Suppressor macrophage (primary cell): ENCODE results near the gene LRP3.
A peak's percentile ranks its signal among the peaks of the same experiment; 100 is the strongest.

ENCODE experiments used
- DNase-seq, 4 experiments: peaks; one replicate each; pipeline ENCODE4 v3.0.0-alpha.2; 2020 to 2022

The LRP3 gene

DNA sequence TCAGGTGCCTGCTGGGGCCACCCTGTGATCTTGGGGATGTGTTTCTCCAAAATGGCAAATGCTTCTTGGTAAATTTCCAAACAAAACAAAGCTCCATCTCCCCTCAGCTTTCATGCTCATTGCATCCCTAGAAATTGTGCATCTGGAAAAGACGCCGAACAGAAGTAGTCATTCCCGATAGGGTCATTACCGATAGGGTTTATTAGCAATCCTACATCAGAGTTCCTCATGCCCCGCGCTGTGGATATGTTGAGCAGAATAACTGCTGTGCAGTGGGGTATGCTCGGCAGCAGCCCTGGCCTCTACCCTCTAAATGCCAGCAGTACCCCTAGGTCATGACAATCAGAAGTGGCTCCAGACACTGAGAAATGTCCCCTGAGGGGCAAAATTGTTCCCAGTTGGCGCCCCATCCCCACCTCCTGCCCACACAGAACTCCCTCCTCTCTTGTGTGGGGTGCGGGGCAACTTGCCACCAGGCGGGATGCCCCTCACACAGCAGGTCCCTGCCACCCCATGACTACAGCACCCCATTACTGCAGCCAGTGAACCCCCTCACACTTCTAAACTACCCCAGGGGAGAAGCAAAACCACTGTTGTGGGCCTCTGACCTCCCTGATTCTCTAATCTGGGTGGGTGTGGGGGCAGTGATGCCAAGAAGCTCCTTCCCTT lies 44.5 kb downstream of the LRP3 start:
- DNase-seq: no peak

DNA sequence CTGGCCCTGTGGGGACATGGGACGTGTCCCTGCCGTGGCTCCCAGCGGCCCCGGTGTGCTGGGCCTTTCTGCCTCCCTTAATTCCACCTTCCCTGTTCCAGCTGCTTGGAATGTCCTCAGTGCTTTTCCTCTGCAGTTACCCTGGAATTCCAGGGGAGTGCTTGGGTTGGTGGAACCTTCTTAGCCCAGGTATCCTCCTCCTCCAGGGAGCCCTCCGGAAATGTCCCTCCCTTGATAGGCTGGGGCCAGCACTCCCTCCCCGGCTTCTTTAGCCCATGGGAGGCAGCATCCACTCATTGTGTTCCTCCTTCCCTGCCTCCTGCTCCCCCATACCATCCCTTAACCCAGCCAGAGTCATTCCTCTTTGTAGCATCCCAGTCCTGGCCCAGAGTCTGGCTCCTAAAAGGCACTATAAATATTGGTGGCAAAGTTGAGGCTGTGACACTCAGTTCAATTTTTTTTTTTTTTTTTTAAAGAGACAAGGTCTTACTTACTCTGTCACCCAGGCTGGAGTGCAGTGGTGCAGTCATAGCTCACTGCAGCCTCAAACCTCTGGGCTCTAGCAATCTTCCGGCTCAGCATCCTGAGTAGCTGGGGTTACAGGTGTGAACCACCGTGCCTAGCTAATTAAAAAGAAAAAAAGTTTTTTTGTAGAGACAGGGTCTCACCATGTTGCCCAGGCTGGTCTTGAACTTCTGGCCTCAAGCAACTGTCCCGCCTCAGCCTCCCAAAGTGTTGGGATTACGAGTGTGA lies 45.3 kb downstream of the LRP3 start:
- no peak for DNase-seq

DNA sequence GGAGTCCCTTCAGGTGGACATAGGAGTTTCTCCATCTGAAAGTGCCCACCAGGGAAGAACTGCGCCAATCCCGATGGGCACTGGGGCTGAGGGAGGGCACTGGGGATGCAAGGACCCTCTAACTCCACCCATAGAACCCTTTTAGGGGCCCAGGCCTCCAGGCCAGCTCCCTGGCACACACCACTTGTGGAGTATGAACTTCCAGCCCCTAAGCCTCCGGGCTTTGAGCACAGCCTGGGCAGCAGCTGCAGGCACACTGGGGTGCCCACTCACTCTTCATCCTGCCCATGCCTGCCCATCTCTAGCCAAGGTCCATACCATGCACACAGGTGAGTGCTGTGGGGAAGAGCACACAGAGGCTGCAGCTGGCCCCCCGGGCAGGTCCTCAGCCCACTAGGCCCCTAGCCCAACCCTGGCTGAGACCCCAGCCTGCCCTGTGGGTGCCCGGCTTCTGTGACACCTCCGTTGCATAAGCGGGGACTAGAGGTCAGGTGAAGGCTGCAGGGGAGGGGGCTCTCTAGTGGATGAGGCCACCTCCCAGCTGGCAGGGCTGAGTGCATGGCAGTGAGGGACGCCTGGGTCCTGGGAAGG lies 46.1 kb downstream of the LRP3 start:
- no peak for DNase-seq

DNA sequence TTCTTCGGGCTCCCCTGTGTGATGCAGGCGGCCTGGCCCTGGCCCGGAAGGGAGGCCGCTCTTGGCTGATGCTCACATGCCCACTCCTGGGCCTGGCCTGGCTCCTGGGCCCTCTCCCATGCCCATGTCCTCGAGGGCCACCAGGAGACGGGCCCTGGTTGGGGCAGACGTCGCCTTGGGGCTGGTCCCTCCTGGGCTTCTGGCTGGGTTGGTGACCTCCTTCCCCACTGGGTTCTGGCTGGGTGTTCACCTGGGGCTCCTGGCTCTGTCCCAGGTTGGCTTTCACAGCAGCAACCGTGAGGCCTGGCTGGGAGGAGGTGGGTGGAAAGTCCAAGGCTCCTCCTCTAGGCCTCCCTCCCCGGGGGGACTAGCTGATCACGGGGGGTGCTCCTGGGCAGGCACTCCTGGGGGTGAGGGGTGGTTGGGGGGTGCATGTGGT lies 47.0 kb downstream of the LRP3 start:
- DNase-seq: no peak

DNA sequence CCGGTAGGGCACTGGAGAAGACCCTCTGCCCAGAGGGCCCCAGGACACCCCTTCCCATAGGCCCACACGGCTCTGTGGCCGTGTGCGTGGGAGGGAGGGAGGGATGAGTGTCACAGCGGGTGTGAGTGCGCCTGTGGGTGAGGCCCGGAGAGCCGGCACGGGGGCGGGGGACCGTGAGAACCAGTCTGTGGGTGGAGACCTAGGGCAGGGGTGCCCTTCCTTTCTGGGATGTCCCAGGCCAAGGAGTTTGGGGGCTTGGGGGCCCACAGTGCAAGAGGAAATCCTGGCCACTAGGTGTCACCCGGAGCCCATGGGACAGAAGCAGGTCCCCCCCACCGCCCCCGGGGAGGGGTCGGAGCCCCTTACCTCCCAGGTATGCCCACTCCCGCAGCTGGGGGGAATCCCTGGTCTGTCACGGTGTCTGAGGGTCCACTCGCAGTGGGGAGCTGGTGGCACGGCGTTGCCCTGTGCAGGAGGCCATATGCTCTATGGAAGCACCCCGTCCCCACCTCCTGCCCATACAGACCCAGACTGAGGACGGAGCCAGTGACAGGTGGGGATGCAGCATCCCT lies 47.5 kb downstream of the LRP3 start:
- peak; percentile 57 to 78 (median 68) for DNase-seq

DNA sequence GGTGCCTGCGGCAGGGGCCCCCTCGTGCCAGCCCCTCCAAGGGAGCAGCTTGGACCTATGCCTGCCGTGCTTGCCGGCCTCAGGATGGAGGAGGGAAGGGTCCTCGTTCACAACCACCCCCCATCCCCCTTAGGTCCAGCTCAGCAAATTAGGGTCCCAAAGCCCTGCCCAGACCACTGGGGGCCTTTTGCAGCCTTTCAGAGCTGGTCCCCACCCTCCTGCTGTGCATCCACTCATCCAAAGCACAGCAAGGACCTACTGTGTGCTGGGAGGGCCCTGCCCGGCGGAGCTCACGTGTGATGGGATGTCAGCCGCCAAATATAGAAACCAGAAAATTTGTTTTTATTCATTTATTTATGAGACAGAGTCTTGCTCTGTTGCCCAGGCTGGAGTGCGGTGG lies 48.0 kb downstream of the LRP3 start:
- DNase-seq: no peak

DNA sequence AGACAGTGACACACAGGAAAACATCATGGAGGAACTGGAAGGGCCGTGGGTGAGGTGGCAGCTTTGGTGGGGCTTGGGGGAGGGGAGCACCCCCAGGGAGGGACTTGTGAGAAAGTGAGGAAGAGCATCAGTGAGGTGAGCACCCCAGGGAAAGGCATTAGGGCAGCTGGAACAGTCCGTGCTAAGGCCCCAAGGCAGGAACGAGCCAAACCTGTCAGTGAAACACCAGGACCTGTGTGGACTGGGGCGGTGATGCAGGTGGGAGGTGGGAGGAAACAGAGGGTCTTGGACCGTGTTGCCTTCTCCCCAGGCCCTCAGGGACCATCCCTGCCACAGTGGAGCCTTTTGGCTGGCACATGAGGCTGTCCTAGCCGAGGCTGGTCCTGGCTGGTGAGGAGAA lies 48.8 kb downstream of the LRP3 start:
- no peak for DNase-seq

DNA sequence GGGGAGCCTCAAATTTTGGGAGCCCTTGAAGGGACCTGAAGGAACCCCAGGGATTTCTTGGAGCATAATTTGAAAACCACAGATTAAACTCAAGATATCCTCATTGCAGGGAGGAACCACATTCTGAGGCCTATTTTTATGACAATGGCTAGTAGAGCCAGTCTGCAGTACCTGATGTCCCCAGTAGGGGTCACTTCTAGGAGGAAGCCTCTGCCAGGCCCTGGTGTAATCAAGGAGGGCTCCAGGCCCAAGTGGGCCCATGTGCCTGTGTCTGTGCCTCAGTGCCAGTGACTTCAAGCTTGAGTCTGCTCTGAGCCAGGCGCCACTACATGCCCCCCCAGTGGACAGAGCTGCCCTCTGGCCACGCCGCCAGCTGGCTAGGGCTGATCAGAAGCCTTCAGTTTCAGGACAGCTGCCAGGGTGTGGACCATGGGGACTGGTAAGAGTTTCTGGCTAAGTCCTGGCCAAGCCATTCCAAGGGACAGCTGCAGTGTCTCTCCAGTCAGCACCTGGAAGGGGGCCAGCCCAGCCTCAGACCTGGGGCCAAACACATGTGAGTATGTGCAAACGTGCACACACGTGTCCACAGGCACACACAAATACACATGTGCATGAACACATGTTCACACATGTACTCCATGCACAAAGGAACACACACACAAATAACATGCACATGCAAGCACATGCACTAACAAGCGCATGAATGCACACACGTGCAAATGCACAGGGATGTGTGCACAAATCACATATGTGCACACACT lies 52.0 kb downstream of the LRP3 start:
- peak; percentile 38 to 57 (median 42) for DNase-seq

DNA sequence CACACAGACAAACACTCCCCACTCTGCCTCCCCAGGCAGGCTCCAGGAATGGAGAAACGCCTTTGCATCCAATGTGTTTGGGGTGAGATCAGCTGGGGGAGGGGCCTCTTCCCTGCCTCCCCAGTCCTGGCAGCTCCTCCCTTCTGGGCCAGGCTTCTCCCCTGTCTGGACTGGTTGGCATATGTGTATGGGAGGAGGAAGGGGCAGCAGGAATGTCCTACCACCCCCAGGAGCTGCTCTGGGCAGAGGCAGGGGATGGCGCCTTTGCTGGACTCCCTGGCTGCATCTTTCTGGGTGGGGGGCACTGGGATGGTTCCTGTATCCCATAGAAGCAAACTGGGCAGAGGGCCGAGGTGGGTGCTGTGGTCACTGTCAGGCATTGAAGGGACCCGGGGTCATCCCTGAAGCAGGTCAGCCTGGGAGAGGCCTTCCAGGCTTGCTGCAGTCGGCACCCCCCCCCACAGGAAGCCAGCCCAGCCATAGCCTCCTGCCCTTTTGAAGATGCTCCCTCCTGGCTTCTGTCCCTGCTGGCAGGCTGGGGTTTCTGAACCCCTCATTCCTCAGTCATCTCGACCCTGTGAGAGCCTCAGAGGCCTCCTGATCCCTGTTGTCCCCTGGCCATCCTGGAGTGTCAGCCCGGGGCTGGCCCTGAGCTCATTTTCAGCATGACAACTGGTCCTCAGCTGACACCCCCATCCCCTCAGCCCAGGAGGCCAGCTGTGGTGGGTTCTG lies 52.7 kb downstream of the LRP3 start:
- DNase-seq: peak in 1 of 4 experiments; percentile 49

DNA sequence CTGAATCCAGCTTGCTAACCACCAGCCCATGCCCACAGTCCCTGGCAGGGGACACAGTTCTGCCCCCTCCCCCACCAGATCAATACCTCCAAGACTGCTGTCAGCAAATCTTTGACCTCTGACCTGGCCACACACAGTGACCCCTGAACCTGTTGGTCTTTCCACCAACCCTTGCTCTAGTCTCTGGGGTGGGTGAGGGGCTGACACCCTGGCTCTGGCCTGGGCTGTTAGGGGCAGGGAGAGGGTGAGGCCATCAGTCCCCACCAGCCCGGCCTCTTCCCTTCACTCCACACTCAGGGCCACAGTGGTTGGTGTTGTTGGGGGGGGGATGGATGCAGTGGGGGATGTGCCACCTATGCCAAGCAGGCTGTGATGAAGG lies 53.3 kb downstream of the LRP3 start:
- no peak for DNase-seq

DNA sequence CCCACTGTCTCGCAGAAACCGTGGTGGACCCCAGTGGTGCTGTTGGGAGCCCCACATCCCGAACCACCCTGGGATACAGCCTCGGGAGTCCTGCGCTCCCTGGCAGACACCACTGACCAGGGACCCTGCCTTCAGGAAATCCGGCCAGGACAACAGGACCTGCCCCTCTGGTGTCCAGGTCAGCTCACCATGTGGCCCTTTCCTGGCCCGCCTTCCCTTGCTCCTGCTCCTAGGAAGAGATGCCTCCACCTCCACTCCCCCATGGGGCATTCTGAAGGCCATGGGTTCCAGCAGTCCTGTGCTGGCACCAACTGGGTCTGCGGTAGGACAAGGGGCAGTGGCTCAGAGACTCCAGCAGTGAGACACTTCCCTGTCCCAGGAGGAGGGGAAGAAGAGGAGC lies 54.0 kb downstream of the LRP3 start:
- peak in 1 of 4 experiments; percentile 25 for DNase-seq

DNA sequence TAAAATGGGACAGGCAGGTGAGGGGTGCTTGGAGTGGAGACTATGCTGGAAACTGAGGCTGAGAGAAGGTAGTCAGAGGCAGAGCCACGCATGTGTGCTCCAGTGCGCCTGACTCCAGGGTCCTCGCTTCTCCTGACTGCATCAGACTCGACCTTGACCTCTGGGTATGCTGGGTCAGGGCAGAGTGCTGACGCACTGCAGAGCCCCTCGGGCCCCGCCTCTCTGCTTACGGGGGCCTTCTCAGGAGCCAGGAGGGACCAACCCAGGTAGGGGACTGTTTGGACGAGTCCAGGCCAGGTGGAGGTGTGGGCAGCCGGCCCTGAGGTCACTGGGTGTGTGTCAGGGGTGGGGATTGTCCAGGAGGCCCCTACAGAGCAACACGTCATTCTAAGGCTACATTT lies 54.4 kb downstream of the LRP3 start:
- no peak for DNase-seq

DNA sequence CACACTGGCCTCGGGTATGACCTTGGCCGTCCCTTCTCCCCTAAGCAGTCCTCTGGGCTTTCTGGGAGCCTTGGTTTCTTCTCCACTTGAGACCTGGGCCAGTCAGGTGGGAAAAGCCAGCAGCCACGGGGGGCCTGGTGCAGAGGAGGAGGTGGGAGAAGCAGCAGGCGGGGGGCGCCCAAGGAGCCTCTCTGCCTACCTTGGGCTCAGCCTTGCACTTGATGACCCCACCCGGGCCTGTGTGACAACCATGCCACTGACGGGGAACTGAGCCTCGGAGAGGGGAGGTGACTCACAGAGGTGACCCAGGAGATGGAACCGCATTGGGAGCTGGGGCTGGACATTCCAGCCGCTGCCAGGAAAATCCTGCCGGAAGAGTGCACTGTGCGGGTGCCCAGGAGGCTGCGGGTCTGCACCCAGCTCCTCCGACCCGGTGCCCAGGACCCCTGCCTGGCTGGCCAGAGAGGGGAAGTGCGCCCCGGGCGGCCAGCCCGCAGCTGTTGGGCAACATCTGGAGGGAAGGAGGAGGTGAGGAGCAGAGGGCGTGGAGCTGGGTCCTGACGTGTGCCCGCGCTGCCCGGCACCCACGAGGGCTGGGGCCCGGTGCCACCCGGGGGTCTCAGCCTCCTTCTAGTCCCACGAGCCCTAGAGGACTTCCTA lies 55.0 kb downstream of the LRP3 start:
- peak; percentile 76 to 91 (median 88) for DNase-seq

DNA sequence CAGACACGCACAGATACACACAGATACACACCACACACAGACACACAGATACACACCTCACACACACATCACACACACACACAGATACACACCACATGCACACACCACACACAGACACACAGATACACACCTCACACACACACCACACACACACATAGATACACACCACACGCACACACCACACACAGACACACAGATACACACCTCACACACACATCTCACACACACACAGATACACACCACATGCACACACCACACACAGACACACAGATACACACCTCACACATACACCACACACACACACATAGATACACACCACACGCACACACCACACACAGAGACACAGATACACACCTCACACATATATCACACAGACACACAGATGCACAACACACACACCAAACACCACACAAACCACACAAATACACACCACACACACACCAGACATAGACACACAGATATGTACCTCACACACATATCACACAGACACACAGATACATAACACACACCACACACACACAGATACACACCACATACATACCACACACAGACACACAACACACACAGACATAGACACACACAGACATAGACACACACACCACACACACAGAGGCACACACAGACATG lies 55.7 kb downstream of the LRP3 start:
- no peak for DNase-seq

DNA sequence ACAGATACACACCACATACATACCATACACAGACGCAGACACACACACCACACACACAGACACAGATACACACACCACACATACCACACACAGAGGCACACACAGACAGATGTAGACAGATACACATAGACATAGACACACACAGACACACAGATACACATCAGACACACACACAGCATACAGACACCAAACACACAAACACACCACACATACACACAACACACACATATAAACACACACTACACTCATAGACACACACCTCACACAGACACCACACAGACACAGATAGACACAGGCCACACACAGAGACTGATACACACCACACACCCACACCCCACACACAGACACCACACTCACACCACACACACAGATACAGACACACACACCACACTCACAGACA lies 56.4 kb downstream of the LRP3 start:
- DNase-seq: no peak

DNA sequence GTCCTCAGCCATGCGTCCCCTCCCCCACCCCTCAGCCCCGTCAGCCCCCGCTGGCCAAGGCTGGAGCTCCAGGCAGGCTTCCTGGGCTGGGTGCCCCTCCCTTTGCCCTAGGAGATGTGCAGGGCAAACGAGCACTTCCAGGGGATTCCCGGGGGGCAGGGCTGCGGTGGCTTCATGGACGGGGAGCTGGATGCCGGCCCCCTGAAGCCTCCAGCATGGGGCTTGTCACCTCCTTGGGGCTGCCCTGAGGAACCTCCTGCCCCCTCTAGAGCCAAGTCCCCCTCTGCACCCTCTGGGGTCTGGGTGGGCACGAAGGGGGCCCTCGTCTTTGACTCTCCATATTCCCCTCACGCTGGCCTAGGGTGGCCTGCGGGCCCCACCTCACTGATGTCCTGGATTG lies 56.9 kb downstream of the LRP3 start:
- DNase-seq: no peak

DNA sequence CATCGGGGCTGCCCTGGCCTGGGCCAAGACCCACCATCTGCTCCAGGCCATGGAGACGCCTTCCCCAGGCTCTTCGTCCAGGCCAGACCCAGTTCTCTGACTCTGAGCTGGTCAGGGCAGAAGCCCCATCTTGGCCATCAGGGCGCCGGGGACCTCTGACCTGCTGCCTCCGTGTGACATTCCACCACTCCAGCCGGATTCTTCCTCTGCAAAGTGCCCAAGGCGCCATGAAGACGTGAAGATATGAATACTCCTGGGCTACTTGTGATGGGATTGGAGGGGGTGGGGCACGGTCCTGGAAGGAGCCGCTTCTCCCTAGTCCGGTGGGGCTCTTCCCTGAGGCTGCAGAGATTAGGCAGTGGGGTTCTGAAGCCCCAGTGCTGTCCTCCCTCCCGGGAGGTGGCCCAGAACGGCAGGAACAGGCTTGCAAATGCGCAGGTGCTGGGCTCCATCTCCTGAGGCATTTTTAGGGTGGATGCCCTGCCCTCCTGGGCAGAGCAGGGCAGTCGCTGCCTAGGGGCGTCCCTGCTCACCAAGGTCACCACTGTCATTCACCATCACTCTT lies 57.5 kb downstream of the LRP3 start:
- DNase-seq: no peak

DNA sequence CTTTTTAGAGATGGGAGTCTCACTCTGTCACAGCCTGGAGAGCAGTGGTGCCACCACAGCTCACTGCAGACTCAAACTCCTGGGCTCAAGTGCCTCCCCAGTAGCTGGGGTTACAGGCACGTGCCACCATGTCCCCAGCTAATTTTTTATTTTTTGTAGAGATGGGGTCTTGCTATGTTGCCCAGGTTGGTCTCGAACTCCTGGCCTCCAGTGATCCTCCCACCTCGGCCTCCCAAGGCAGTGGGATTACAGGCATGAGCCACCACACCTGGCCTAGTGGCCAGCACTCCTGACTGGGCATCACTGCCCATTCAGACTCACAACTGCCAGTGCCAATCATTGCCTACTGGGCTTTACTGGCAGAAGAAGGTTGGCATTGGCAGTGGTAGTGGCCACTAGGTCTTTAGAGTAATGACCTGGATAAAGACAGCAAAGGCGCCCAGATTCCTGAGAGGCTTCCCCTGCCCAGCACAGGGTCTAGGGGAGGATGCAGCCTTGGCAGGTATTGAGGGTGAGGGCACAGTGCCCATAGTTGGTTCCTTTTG lies 58.4 kb downstream of the LRP3 start:
- DNase-seq: no peak

DNA sequence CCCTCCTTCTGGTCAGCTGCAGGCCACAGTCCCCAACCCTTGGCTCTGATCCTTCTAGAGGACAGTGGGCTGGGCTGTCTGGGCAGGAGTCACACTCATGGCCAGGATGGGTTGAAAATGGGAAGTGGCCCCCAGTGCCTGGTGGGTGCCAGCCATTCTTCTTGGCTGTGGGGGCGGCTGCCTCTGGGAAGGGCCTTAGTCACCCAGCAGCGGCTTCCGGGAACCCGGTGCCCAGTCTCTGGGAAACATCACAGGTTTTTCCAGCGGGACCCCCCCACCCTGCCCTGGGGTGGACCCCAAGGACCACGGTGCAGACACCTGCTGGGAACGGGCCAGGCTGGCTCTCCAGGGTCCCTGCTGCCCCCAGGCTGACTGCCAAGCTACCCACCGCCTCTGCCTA lies 58.8 kb downstream of the LRP3 start:
- peak; percentile 86 to 92 (median 92) for DNase-seq

DNA sequence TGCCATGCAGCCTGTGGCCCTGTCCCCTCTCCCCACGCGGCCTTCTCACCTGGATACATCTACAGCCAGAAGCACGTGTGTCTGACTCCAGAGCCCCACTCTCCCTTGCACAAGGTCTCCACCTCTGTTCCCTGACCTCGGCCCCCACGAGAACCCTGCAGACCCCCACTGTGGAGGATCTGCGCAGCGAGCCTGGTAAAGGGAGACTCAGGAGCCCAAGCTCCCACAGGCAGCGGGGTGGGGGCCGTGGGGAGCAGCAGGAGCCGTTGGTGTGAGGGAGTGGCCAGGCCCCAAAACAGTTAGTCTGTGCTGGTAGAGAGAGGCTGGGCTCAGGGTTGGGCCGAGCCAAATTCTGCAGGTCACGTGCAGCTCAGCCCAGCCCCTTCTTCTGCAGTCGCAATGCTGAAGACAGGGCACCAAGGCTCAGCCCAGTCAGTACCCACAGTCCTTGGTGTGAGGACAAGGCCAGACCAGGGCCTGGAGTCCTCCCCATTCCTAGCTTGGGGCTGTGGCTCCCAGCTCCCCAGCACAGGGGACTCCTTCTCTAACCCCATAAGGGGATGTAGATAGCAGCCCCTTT lies 60.2 kb downstream of the LRP3 start:
- peak in 1 of 4 experiments; percentile 50 for DNase-seq
